HG03432 (cell line): ENCODE results near the gene PRR14L.
A peak's percentile ranks its signal among the peaks of the same experiment; 100 is the strongest.
"Not testable (repeated sequence)": the region's sequence is repeated elsewhere in the genome, so short reads cannot be mapped to it uniquely, and the experiment has no call there.

Experiments
- ATAC-seq: cut with Tn5 transposase; IDR thresholded peaks from one replicate; pipeline ENCODE4 v1.9.1; 2021; ENCODE audit warnings: mild to moderate bottlenecking, moderate library complexity; ENCODE audit not compliant: unreplicated experiment

Gene PRR14L

GRCh38 chr22:31683181-31684105 is 66.5 kb downstream of the PRR14L start:
- no peak for ATAC-seq

DNA sequence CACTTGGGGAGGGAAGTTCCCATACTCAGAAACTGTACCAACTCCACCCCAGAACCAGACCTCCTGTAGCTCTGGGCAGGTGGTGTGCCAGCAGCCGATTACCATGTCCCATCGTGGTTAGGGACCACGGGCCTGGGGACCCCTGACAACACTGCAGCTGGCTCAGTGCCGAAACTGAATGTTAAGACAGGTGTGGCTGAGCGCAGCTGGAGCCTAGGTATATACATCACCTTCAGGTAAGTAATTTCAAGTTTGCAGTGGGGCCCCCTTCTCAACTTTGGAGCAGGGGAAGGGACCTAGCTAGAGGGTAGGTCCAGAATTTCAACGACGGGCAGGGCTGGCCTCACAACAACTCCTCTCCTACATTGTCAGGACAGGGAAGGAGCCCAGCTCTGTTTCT is 67.2 kb downstream of the PRR14L start:
- no peak for ATAC-seq

DNA sequence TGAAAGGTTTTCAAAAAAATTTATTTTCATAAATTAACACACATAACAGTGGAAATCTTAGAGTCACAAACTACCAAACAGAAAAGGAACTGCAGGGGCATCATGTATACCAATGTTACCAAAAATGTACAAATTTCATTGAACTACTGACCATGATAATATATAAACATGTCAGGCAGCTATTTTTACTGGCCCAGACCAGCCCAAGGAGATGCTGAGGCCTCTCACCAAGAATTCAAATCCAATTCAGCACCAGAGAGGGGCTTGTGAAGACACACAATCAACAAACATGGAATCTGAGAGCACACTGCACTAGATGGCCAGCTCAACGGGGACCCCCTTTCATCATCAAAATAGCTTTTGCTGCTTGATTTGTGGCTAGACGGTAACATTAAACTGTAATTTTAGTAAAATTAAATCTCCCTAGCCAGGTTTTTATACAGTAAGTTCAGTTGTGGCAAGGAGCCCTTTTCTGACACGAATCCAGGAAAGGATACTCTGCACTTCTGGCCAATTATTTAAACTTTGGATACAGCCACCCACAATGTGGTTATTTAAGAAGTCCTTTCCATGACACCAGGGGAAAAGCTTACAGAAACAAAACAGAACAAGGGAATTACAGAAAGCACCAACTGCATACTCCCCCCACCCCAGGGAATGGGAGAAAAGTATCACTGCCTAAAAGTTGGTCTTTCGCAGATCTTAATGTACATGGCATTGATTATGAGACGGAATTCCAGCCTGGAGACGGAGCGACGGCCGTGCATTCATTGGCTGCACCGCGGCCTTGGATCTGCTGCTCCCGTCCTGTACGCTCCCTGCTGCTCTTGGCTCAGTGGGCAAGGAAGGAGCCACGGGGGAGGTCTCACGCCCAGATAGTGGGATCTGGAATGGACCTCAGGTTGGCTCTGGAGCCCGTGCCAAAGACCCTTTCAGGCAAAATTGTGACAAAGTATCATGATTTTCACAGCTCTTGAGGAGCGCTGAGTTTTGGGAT is 68.3 kb downstream of the PRR14L start:
- no peak for ATAC-seq

- no peak for ATAC-seq
Observed at GRCh38 chr22:31680861-31681341, 69.0 kb downstream of the PRR14L start.

DNA sequence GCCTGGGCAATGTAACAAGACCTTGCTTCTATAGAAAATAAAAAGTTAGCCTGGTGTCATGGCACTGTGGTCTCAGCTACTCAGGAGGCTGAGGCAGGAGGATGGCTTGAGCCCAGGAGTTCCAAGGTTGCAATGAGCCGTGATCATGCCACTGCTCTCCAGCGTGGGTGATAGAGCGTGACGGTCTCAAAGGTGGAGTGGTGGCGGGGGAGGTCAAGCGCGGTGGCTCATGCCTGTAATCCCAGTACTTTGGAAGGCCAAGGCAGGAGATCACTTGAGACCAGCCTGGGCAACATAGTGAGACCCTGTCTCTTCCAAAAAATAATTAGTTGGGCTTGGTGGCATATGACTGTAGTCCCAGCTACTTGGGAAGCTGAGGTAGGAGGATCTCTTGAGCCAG is 71.2 kb downstream of the PRR14L start:
- no peak for ATAC-seq

DNA sequence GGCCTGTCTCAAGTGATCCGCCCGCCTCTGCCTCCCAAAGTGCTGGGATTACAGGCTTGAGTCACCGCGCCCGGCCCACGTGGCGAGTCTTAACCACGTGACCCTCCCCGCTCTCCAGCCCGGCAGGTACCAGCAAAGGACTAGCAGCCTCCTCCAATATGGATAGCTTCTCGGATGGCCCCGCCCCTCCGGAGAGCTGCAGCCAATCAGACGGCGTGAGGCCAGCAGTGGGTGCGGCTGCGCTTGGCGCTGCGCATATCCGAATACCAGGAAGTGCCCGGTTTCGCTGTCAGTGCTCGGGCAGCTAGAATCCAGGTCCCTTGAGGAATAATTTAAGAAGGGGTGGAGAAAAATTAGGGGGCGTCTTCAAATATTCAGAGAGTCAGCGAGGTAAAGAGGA is 73.2 kb downstream of the PRR14L start:
- ATAC-seq: peak; percentile 96

DNA sequence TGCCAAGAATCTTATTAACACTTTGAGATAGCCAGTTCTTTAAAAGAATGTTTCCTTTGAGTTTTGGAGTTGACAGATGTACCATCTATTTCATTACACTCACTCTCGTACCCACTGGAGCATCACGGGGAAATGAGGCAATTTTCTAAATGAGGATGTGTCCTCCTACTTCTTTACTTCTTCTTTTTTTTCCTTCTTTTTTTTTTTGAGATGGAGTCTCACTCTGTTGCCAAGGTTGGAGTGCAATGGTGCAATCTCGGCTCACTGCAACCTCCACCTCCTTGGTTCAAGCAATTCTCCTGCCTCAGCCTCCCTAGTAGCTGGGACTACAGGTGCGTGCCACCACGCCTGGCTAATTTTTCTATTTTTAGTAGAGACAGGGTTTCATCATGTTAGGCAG is 75.7 kb downstream of the PRR14L start:
- not testable (repeated sequence) for ATAC-seq

- not testable (repeated sequence) for ATAC-seq
Observed at GRCh38 chr22:31668849-31669248, 81.1 kb downstream of the PRR14L start.

GRCh38 chr22:31662668-31663037 is 87.3 kb downstream of the PRR14L start:
- no peak for ATAC-seq

DNA sequence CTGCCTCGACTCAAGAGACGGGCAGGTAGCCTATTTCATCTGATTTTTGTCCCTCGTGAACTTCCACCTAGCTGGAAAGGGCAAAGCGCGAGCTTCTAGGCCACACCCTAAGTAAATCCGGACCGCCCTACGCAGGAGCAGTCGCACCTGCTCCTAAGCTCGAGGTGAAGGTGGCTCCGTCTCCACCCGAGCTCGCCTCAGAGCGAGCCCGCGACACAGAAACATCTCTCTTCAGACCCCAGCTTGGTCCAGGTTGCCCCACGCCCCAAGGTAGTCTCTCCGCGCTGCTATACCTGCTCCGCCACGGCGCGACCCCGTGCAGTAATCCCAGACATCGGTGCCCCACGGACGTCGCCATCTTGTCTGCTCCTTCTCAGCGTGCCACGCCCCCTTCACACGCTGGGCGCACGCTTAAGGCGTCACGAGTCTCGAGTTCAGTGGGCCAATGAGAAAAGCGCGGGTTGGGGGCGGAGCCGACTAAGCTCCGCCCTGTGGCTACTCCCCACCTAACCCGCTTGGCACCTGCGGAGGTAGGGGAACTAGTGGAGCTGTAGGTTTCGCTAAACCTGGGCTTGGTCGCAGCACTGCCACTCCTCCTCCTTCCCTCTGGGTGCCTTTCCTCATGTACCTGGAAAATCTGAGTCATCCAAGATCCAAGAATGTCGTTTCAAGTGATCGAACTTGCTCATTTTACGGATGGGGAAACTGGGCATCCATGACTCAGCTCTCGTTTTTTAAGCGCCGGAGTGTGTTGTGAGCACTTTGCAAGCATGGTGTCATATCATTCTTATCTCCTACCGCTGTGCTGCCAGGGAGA is 87.9 kb downstream of the PRR14L start, which contains the start of gene PISD:
PISD (minus strand) TSS at position 365 of the 817 bp plus-strand sequence; CDS start at position 358, 7 bp downstream.
- ATAC-seq: peak; percentile 86

GRCh38 chr22:31660860-31661341 is 89.0 kb downstream of the PRR14L start:
- not testable (repeated sequence) for ATAC-seq

GRCh38 chr22:31659246-31659645 is 90.7 kb downstream of the PRR14L start:
- no peak for ATAC-seq

DNA sequence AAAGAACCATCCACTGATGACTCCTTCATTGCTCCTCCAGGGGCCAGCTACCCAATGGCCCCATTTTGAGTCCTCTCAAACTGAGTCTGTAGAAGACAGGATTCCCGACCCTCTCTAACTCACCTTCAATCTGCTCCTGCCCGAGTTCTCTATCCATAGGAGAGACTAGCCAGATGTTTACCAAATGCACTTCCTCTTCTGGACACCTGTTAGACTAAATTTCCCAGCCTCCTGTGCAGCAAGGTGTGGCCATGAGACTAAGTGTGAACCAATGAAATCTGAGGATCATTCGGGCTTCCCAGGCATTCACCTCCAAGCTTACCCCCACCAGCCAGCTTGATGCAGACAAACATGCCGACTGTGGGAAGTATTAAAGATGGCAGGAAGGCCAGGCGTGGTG is 95.5 kb downstream of the PRR14L start:
- ATAC-seq: no peak

GRCh38 chr22:31653944-31654343 is 96.0 kb downstream of the PRR14L start:
- ATAC-seq: no peak

DNA sequence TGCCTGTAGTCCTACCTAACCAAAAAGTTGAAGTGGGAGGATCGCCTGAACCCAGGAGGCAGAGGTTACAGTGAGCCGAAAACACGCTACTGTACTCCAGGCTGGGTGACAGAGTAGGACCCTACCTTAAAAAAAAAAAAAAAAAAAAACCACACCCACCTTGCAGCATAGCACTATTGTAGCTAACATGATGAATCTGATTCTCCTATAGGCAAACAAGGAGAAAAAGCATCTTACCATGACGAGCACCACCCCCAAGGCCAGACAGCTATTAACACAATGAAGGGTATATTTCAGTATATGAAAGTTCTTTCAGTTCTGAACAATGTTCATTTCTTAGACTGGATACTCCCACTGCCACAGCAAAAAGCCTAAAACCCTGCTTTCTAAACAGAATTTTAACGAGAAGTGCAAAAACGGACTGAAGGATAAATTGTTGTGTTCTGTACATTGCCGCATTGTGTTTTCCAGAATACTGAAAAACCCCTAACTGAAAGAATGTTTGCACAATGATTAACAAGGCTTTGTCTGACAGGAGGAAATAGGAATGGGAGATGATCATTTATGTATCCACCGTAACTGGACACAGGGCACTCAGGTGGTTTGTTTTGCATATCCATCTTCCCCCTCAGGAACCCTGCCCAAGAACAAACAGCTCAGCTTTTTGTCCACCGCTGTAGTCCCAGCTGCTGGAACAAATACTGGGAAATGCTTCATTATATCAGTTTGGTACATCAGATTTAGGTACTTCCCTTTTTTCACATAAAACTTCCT is 96.8 kb downstream of the PRR14L start:
- ATAC-seq: no peak

DNA sequence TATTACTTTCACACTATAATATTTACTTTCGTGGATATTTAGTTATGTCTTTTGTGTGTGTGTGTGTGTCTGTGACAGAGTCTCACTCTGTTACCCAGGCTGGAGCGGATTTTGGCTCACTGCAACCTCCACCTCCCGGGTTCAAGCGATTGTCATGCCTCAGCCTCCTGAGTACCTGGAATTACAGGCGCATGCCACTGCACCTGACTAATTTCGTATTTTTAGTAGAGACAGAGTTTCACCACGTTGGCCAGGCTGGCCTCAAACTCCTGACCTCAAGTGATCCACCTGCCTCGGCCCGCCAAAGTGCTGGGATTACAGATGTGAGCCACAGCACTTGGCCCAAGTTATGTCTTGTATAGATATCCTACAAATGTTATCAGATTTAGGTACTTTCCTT is 97.8 kb downstream of the PRR14L start:
- no peak for ATAC-seq

GRCh38 chr22:31651664-31652063 is 98.3 kb downstream of the PRR14L start:
- no peak for ATAC-seq

- no peak for ATAC-seq
Observed at GRCh38 chr22:31650391-31650790, 99.5 kb downstream of the PRR14L start.

GRCh38 chr22:31647523-31648320 is 102.2 kb downstream of the PRR14L start:
- ATAC-seq: no peak
